ENCODE results near the gene SYDE2.

SYDE2 gene

GRCh38 chr1:85125891-85126290, 74.9 kb downstream of the SYDE2 start:
- no peak for TF ChIP-seq JUND (IDR thresholded peaks at IDR 0.05; ENCODE audit: low read depth)

DNA sequence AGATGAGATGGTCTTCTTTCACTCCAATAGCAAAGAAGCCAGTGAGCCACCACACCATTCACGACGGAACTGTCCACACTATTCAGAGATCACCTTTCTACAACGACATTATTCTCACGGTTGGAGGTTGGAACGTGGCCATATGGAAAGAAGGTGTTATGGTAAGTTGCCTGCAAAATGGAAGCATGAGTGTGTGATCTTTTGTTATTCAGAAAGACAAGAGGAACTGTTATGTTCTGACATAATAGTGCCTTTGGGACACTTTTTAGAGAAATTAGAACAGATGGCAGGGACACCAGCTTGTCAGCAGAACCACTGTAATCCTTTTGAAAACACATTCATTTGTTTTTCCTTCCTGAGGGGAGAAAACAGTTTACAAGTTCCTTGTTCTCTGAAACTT, 76.7 kb downstream of the SYDE2 start:
- in situ Hi-C loops (cut with HindIII; ENCODE audit: low pct_unique_long_range_greater_than_20kb, low sequenced_read_pairs) = no loop called here
- no peak for TF ChIP-seq JUND (IDR thresholded peaks at IDR 0.05; ENCODE audit: low read depth)
- no peak for DNase-seq (ENCODE audit: low read depth in 1 of 2, low spot score in 1 of 2)

More at GRCh38 chr1:85125891-85126290, 74.9 kb downstream of the SYDE2 start:
- in situ Hi-C loops (cut with HindIII; ENCODE audit: low pct_unique_long_range_greater_than_20kb, low sequenced_read_pairs) = no loop called here
- no peak for DNase-seq (ENCODE audit: low read depth in 1 of 2, low spot score in 1 of 2)

- in situ Hi-C loops (cut with HindIII; ENCODE audit: low pct_unique_long_range_greater_than_20kb, low sequenced_read_pairs) = no loop called here
- no peak for TF ChIP-seq JUND (IDR thresholded peaks at IDR 0.05; ENCODE audit: low read depth)
- DNase-seq (ENCODE audit: low read depth in 1 of 2, low spot score in 1 of 2) = no peak
Measured at GRCh38 chr1:85122169-85122568, 78.6 kb downstream of the SYDE2 start.

GRCh38 chr1:85121744-85122143, 79.1 kb downstream of the SYDE2 start:
- no peak for DNase-seq (ENCODE audit: low read depth in 1 of 2, low spot score in 1 of 2)
- in situ Hi-C loops (cut with HindIII; ENCODE audit: low pct_unique_long_range_greater_than_20kb, low sequenced_read_pairs) = no loop called here
- TF ChIP-seq JUND (IDR thresholded peaks at IDR 0.05; ENCODE audit: low read depth) = no peak

GRCh38 chr1:85118751-85119150, 82.1 kb downstream of the SYDE2 start:
- in situ Hi-C loops (cut with HindIII; ENCODE audit: low pct_unique_long_range_greater_than_20kb, low sequenced_read_pairs) = no loop called here
- TF ChIP-seq JUND (IDR thresholded peaks at IDR 0.05; ENCODE audit: low read depth) = no peak
- peak in 1 of 2 experiments; percentile 5 for DNase-seq (ENCODE audit: low read depth in 1 of 2, low spot score in 1 of 2)

DNA sequence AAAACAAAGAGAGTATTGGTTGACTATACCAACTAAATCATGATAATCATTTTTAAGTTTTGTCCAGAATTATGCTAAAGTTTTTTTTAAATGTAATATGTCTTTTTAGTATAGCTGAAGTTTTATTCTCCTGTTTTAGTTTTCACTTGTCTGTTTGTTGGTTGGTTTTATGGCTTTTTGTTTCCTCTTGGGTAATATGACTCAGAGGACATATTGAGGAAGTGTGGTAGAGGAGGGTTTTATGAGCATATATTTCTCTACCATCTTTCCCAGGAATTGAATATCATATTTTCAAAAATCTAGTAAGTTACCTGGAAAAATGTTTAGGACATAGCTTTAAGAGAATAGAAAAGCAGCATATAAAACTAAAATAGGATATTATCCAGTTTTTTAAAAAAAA, 84.0 kb downstream of the SYDE2 start:
- in situ Hi-C loops (cut with HindIII; ENCODE audit: low pct_unique_long_range_greater_than_20kb, low sequenced_read_pairs) = no loop called here
- TF ChIP-seq JUND (IDR thresholded peaks at IDR 0.05; ENCODE audit: low read depth) = no peak
- no peak for DNase-seq (ENCODE audit: low read depth in 1 of 2, low spot score in 1 of 2)

- in situ Hi-C loops (cut with HindIII; ENCODE audit: low pct_unique_long_range_greater_than_20kb, low sequenced_read_pairs) = no loop called here
- no peak for TF ChIP-seq JUND (IDR thresholded peaks at IDR 0.05; ENCODE audit: low read depth)
- no peak for DNase-seq (ENCODE audit: low read depth in 1 of 2, low spot score in 1 of 2)
Measured at GRCh38 chr1:85115933-85116332, 84.9 kb downstream of the SYDE2 start.

- no peak for DNase-seq (ENCODE audit: low read depth in 1 of 2, low spot score in 1 of 2)
- in situ Hi-C loops (cut with HindIII; ENCODE audit: low pct_unique_long_range_greater_than_20kb, low sequenced_read_pairs) = no loop called here
- TF ChIP-seq JUND (IDR thresholded peaks at IDR 0.05; ENCODE audit: low read depth) = no peak
Measured at GRCh38 chr1:85111695-85112094, 89.1 kb downstream of the SYDE2 start.

GRCh38 chr1:85109475-85109874, 91.3 kb downstream of the SYDE2 start:
- in situ Hi-C loops (cut with HindIII; ENCODE audit: low pct_unique_long_range_greater_than_20kb, low sequenced_read_pairs) = no loop called here
- no peak for TF ChIP-seq JUND (IDR thresholded peaks at IDR 0.05; ENCODE audit: low read depth)
- peak; percentile 28 to 74 for DNase-seq (ENCODE audit: low read depth in 1 of 2, low spot score in 1 of 2)

All from T47D (cell line).